GM18520 (cell line): ENCODE results near the gene UPF3A.
"Not testable (repeated sequence)": the region's sequence is repeated elsewhere in the genome, so short reads cannot be mapped to it uniquely, and the experiment has no call there.

Experiments
- ATAC-seq: cut with Tn5 transposase; IDR thresholded peaks from one replicate; pipeline ENCODE4 v1.9.1; 2021; ENCODE audit not compliant: unreplicated experiment

The UPF3A gene

DNA sequence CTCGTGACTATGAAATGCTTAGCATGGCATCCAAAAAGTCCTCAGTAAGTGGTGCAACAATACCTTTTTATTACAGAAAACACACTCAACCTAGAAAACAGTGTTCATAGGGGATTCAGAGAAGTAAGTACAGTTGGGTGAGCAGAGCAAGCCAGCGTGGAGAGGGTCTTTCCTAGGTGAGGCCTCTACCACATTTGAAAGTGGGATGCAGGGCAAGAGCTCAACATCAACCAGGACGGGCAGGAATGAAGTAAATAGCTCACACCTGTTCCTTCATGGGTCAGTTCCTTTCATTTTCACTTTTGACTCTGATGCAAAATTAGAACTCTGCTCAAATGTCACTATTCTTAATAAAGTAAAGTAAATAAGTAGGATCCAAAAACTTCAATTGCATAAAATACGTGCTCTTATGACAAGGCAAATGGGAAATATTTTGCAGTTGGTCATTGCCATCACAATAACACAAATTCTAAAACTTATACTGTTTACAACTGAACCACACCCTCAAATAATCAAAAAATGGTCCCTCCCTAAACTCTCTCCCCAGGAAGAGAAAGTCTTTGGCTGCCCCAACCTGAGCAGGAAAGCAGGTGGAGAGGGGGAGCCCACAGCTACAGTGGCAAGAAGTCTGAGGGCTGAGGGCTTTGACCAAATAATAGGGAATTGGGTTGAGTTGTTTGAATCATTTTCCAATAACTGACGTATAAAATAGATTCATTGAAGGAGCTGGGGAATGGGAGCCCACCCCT is 53.1 kb downstream of the UPF3A start:
- no peak for ATAC-seq

DNA sequence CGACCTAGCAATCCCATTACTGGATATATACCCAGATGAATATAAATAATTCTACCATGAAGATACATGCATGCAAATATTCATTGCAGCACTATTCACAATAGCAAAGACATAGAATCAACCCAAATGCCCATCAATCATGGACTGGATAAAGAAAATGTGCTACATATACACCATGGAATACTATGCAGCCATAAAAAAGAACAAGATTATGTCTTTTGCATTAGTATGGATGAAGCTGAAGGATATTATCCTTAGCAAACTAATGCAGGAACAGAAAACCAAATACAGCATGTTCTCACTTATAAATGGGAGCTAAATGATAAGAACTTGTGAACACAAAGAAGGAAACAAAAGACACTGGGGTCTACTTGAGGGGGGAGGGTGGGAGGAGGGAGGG is 55.1 kb downstream of the UPF3A start:
- ATAC-seq, result not testable (repeated sequence)

DNA sequence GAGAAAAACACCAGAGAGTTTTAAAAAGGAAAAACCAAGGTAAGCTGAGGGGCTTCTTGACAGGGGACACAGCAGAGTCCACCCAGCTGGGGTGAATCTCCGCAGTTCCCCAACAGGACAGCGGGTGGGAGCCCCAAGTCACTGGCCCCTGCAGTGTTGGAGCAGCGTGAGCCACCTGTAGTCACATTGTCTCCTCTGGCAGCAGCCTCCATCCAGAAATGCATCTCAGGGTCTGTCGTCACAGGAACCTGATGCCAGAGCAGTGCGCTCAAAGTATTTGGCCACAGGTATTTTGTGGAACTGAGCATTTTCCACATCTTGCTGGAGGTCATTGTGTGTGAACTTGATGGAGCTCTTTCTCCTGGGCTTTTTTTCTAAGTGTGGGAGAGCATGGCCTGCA is 57.6 kb downstream of the UPF3A start:
- ATAC-seq, result no peak

DNA sequence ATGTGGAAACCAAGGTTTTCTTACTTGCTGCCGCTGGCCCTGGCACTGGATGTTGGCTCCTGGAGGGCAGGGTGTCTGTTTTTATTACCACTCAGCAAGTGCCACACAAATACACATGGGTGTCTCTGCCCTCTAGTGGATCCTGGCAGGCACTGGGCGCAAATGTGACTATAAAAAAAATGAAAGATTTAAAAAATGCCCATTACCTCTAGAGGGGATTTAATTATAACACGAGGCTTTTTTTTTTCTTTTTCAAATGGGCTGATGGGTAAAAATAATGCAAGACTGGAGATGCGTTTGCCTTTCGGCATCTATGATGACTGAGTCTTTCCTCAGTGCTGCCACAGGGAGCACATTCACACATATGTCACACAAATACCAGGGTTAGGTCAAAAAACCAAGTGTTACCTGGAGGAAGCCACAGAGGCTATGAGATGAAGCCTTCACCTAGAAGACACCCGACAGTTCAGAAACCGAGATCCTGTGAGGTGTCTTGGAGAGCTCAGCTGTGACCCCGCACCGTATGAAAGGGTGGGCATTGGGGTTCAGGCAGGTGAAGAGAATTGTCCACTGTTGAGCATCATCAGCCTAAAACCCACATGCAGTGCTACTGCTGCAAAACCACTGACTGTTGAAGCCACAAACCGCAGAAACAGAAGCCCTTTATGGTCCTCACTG is 58.6 kb downstream of the UPF3A start:
- no peak for ATAC-seq

DNA sequence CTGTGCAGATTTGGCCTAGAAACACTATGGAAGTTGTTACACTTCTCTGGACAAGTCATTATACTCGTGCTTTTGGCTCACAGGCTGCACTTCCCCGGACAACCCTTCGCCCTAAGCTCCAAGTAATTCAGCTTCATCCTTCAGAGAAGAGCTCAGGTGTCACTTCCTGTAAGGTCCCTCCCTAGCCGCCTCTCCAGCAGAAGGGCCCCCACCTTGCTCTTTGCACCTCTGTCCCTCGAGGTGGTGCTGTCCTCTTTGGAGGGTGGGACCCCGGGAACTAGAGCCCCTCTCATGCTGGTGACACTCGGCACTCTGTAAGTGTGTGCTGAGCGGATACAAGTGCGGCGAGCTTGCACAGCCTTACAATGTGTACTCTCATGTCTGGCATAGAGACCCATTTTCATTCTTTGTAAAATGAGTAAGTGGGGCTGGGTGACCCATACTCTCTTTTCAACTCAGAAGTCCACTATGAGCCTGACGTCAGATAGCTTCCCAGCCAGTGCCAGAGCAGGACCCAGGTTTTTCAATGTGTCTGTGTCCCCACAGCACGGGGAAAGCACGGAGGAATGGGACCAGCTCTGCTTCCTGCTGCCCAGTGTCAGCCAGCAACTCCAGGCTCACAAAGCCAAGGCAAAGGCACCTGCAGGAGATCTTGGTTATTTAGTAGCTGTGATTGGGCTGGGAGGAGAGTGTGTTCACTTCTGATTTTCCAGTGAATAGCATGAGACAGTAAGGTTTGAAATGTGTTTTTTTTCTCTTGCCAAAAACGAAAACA is 59.8 kb downstream of the UPF3A start:
- no peak for ATAC-seq

DNA sequence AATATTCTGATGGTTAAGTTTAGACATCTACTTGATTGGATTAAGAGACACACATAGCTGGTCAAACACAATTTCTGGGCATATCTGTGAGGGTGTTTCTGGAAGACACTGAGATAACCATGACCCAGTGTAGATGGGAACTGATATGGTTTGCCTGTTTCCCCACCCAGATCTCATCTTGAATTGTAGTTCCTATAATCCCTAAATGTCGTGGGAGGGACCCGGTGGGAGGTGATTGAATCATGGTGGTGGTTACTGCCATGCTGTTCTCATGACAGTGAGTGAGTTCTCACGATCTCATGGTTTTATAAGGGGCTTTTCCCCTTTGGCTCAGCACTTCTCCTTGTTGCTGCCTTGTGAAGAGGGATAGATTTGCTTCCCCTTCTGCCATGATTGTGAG is 65.9 kb downstream of the UPF3A start:
- ATAC-seq, result not testable (repeated sequence)

DNA sequence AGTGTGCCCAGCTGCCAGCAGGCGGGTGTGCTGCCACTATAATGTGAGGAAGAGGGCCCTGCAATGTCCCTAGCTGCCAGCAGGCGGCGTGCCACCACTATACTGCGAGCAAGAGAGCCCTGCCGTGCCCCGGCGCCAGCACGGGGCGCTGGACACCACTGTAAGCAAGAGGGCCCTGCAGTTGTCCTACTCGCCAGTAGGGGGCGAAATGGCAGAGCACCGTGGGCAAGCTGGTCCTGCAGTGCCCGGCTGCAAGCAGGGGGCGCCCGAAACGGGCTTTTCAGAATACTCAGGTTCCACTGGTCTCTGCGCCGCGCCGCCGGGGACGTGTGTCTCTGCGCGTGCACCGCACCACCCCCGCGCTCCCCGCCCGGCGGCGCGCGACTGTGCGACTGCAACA is 71.4 kb downstream of the UPF3A start:
- ATAC-seq, result not testable (repeated sequence)

DNA sequence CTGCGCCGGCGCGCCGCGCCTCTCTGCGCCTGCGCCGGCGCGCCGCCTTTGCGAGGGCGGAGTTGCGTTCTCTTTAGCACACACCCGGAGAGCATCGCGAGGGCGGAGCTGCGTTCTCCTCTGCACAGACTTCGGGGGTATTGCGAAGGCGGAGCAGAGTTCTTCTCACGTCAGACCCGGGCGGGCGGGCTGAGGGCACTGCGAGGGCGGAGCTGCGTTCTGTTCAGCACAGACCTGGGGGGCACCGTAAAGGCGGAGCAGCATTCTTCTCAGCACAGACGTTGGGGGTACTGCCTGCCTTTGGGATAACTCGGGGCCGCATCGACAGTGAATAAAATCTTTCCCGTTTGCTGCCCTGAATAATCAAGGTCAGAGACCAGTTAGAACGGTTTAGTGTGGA is 72.0 kb downstream of the UPF3A start:
- not testable (repeated sequence) for ATAC-seq
